ENCODE results near the gene NABP1. TPM values are rescaled to one million over a fixed set of nuclear protein-coding genes. Genes with fewer than 3 reads are reported as not detected.

The NABP1 gene
- total RNA-seq, 1 experiment from 2014 or later = 3.2 TPM

DNA sequence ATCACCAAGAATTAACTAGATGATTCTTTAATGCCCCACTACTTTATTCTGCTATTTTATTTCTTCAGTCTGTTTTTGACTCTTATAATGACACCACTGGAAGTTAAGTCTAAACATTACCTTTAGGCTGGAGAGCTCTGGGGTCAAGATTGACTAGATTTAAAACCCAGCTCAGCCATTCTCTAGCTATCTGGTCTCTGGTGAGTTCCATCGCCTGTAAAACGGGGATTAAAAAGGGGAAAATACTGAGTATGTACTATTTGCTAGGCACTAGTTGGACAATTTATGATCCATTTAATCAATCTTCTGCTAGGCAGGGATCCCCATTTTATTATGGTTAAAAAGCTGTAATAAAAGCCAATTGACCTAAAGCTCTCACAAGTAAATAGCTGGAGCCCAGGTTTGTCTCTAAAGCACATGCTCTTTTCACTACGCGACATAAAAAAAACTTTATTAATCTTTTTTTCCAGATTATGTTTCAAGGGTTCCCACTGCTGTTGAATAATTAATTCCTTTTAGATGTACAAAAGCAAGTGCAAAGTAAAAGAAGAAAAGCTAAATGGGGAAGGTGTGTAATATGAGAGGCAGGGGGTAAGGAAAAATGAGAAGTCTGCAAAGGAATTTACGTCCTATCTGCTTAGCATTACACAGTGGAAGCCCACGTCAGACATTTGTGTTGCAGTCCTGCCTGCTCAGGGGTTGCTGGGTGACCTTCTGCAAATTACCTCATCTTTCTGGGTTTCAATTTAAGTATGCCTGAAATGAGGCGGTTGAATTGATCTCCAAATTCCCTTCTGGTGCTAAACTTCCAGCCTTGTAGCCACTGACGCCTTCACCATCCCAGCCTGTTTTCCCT is 918 bp upstream of the NABP1 start:
- Mint-ChIP-seq H3K4me3 (peak overlapping the region; percentile 88 to 89), H3K27me3 (ENCODE audit: low read depth) (peaks cover 9% of the 10 kb centered on the region), H3K36me3 (ENCODE audit: insufficient read depth in 1 of 3, low read depth in 3 of 3) (no peaks in the 10 kb centered on the region; a peak in 1 of 7 replicates), H3K27ac (peak overlapping the region in 2 of 3 experiments; percentile 24 to 40; a peak in 1 of 7 replicates), H3K9me3 (no peaks in the 10 kb centered on the region; a peak in 1 of 5 replicates), H3K4me1 (peaks cover 9 to 12% of the 10 kb centered on the region in 2 experiments; a peak in 3 of 4 replicates)
- Histone ChIP-seq H3K79me1 (ENCODE audit: insufficient read depth, low read depth, low read length, poor library complexity, severe bottlenecking) (no peaks in the 10 kb centered on the region), H3K14ac (ENCODE audit: insufficient read depth, low read length) (no peak overlapping the region), H3K9me3 (ENCODE audit: control insufficient read depth, low read depth, low read length) (no peaks in the 10 kb centered on the region), H3K56ac (ENCODE audit: insufficient read length, low read depth, low read length) (no peak overlapping the region), H3K27me3 (ENCODE audit: insufficient read depth, low read length) (no peaks in the 10 kb centered on the region), H3K4ac (ENCODE audit: low read depth, low read length) (no peak overlapping the region), H4K91ac (ENCODE audit: insufficient read length, low read depth, low read length) (no peak overlapping the region), H3K23ac (ENCODE audit: insufficient read length, low read depth, low read length) (no peak overlapping the region), H2BK15ac (ENCODE audit: low read depth, low read length) (no peak overlapping the region), H3K4me2 (ENCODE audit: insufficient read depth, insufficient read length, low read length) (peak overlapping the region; percentile 85), H2BK5ac (ENCODE audit: insufficient read length, low read length) (no peak overlapping the region), H4K20me1 (ENCODE audit: control insufficient read depth, insufficient read depth, insufficient read length) (no peaks in the 10 kb centered on the region), H3K23me2 (ENCODE audit: insufficient read length, low read depth, low read length, poor library complexity, severe bottlenecking) (peaks cover 12% of the 10 kb centered on the region), H2BK120ac (ENCODE audit: low read depth, low read length, poor library complexity, severe bottlenecking) (no peak overlapping the region), H3K79me2 (ENCODE audit: insufficient read depth, low read length) (no peaks in the 10 kb centered on the region), H3K27ac (ENCODE audit: insufficient read length, low read depth, low read length) (no peak overlapping the region), H2BK20ac (ENCODE audit: low read depth, low read length, poor library complexity, severe bottlenecking) (no peak overlapping the region), H2AFZ (ENCODE audit: low read length) (no peak overlapping the region), H3T11ph (ENCODE audit: low read length) (no peak overlapping the region), H3K18ac (ENCODE audit: insufficient read length, low read depth, low read length) (peak overlapping the region; percentile 79), H4K5ac (ENCODE audit: insufficient read length, low read depth, low read length) (no peak overlapping the region), H3K9ac (ENCODE audit: extremely low read depth, insufficient read length, low read length) (peak overlapping the region; percentile 9), H2BK12ac (ENCODE audit: insufficient read length, low read depth, low read length) (no peak overlapping the region), H2AK5ac (ENCODE audit: insufficient read length, low read length) (no peak overlapping the region), H4K8ac (replicated peaks; ENCODE audit: insufficient read length, low read depth, low read length) (no peak overlapping the region), H3K4me1 (ENCODE audit: insufficient read depth, low read length) (no peaks in the 10 kb centered on the region; the same call in 1 of the 2 replicates)
- TF ChIP-seq, protein P1, sequence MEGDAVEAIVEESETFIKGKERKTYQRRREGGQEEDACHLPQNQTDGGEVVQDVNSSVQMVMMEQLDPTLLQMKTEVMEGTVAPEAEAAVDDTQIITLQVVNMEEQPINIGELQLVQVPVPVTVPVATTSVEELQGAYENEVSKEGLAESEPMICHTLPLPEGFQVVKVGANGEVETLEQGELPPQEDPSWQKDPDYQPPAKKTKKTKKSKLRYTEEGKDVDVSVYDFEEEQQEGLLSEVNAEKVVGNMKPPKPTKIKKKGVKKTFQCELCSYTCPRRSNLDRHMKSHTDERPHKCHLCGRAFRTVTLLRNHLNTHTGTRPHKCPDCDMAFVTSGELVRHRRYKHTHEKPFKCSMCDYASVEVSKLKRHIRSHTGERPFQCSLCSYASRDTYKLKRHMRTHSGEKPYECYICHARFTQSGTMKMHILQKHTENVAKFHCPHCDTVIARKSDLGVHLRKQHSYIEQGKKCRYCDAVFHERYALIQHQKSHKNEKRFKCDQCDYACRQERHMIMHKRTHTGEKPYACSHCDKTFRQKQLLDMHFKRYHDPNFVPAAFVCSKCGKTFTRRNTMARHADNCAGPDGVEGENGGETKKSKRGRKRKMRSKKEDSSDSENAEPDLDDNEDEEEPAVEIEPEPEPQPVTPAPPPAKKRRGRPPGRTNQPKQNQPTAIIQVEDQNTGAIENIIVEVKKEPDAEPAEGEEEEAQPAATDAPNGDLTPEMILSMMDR (conservative IDR thresholded peaks at IDR 0.05) = no peak
- no peak for DNase-seq
- no CpG with 5 or more reads among the region's 8 CpGs for WGBS (ENCODE audit: extremely low coverage, insufficient read length, low lambda C conversion rate)

Data from H9 (cell line).